Epithelial cell of prostate (primary cell): ENCODE results near the gene F5.

Source experiments
- DNase-seq: peaks from one replicate; pipeline ENCODE4 v3.0.0-alpha.2; 2011; ENCODE audit warnings: low read depth, low spot score
- H3K27ac ChIP-seq: fragments of 450-650 bp; 2 replicates; pipeline ENCODE4 v1.5.1; 2017; ENCODE audit warnings: mild to moderate bottlenecking

The F5 gene

DNA sequence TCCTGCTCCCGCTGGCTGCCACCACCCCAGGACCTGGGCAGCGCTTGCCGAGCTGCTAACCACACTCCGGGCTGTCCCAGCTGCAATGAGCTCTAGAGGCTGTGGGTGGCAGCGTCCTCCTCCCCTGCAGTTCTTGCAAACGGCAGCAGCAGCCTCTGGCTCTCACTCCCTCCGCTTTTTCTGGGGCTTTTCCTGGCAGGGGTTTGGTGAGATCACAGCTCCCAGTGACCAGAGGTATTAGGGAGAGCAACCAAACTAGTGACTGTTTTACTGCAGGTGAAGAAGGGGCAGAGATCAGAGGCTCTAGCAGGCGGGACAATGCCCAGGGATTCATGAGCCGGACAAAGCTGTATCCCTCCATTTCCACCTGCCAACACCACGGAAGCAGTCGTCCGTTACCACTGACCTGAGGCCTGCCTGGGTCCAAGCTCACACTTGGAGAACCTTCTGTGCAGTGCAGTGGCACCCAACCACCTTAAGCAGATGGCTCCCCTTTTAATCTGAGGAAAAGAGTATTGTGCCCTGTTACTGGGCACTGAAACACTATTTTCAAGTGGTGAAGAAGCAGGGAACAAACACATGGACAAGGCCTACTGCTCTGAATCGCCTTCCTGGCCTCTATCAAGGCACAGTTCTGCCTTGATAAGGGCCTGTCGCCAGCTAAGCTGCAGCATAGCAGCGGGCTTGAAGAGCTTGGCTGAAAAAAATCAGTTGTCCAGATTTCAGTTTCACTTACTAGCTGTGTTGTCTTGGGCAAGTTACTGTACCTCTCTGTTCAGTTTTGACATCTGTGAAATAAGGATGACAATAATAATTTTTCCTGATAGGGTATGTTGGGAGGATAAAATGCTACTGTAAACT lies at the start of gene F5:
F5 (minus strand) TSS at position 87 of the 861 bp plus-strand sequence. CDS start 95 bp downstream, outside the sequence.
- H3K27ac ChIP-seq = no peak within 1 kb of the TSS
- no peak for DNase-seq

GRCh38 chr1:169634877-169635276 lies 48.6 kb upstream of the F5 start:
- no peak overlapping the region for H3K27ac ChIP-seq
- DNase-seq = no peak

DNA sequence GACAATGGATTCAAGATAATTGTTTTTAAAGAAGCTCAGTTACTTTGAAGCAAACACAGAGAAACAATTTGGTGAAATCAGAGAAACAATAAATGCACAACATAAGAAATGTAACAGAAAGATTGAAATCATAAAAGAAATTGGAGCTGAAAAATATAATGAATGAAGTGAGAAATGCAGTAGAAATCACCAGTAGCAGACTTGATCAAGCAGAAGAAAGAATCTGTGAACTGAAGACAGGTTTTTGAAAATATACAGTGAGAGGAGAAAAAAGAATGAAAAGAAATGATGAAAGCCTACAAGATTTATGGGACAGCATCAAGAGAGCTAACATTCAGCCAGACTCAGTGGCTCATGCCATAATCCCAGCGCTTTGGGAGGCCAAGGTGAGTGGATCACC lies 47.9 kb upstream of the F5 start:
- H3K27ac ChIP-seq = no peak overlapping the region
- no peak for DNase-seq

DNA sequence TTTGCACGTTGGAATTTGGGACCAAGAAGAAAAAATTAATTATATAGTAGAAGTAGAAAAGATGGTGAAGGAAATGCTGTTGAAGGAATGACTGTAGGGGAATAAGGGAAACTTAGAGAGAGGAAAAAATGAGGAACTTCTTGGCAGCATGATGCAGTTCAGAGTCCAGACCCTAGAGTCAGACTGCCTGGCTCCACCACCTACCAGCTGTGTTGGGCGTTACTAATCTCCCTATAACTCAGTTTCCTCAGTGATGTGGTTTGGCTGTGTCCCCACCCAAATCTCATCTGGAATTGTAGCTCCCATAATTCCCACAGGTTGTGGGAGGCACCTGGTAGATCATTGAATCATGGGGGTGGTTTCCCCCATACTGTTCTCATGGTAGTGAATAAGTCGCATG lies 45.0 kb upstream of the F5 start:
- no peak for DNase-seq
- H3K27ac ChIP-seq = no peak overlapping the region

- DNase-seq = no peak
- no peak within 1 kb of the TSS for H3K27ac ChIP-seq
Measured at GRCh38 chr1:169630006-169630405, 43.7 kb upstream of the F5 start, which contains the start of gene SELP. Gene SELP, minus strand, starts transcription at chr1:169630124. Its CDS starts 50 bp downstream, at chr1:169630074.

GRCh38 chr1:169624912-169625311 lies 38.6 kb upstream of the F5 start:
- DNase-seq = no peak
- no peak overlapping the region for H3K27ac ChIP-seq

DNA sequence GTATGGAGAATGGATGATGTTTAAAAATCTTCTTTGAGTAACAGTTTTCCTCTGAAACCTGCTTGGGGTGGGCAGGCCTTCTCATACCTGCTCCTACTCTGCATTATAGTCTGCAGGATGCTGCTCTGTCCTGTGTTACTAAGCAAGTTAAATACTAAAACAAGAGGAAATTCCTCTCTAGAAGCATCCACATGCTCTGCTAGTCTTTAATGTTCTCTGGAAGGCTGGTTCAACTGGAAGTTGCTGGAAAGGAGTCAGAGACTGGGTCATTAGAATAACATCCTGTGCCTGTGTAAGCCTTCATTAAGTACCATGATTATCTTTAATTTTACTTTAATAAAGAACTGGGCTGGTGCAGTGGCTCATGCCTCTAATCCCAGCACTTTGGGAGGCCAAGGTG lies 37.8 kb upstream of the F5 start:
- DNase-seq = no peak
- H3K27ac ChIP-seq = no peak overlapping the region

GRCh38 chr1:169623132-169623926 lies 37.0 kb upstream of the F5 start:
- DNase-seq = no peak
- H3K27ac ChIP-seq = no peak overlapping the region

- no peak for DNase-seq
- no peak overlapping the region for H3K27ac ChIP-seq
Measured at GRCh38 chr1:169620565-169620964, 34.3 kb upstream of the F5 start.

- no peak overlapping the region for H3K27ac ChIP-seq
- DNase-seq = no peak
Measured at GRCh38 chr1:169618367-169618766, 32.1 kb upstream of the F5 start.

- no peak for DNase-seq
- no peak overlapping the region for H3K27ac ChIP-seq
Measured at GRCh38 chr1:169615803-169616202, 29.5 kb upstream of the F5 start.

- DNase-seq = no peak
- no peak overlapping the region for H3K27ac ChIP-seq
Measured at GRCh38 chr1:169610858-169611257, 24.6 kb upstream of the F5 start.

GRCh38 chr1:169610108-169610507 lies 23.8 kb upstream of the F5 start:
- no peak for DNase-seq
- no peak overlapping the region for H3K27ac ChIP-seq

GRCh38 chr1:169608226-169608625 lies 21.9 kb upstream of the F5 start:
- no peak for DNase-seq
- no peak overlapping the region for H3K27ac ChIP-seq

DNA sequence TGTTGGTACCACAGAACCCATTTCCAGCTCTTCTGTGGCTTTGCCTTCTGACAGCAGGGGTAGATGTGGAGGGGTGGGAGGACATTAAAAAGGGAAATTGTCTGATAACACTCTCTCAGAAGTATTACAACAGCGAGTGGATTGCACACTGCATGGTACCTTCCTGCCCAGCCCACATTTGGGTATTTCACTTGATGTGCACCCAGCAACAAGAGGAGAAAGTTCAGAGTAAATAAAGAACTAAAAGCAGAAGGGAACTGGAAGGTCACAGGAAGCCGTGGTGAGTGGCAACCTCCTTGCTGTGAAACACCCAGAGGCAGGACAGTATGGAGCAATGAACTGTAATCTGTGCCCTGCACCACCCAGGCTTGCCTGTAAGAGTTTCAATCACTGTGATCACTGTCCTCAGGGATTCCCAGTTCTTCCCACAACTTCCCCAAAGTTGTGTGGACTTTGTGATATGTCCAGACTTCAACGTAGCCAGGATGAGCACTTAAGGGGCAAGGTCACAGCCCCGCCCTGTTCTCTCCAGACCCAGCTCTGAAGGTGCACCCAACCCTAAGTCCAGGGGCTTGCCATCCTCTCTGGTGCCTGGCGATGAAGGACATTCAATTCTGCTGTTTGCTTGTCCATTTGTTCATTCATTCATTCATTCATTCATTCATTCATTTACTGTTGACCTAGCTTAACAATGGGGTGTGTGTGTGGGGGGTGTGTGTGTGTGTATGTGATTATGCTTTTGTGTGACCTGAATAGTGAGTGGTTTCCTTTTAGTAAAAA lies 18.7 kb upstream of the F5 start:
- DNase-seq = no peak
- no peak overlapping the region for H3K27ac ChIP-seq

GRCh38 chr1:169601096-169601881 lies 15.0 kb upstream of the F5 start:
- no peak for DNase-seq
- no peak overlapping the region for H3K27ac ChIP-seq

GRCh38 chr1:169595764-169596711 lies 9.8 kb upstream of the F5 start:
- no peak for DNase-seq

DNA sequence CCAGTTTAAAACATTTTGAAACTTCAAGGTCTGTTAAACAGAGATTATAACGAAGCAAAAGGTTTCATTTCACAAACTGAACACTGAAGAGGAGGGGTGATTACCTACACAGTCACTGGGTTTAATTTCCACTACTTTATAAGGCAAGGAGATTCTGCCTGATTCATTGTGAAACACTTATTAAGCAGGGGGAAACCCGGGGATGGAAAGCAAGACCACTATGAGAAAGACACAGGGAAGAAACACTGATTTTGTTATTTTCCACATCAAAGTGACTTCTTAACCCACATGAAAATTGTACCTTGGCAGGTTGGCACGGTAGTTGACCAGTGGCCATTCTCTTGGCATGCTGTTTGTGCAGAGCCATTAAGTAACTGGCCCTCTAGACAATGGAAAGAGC lies 8.1 kb upstream of the F5 start:
- DNase-seq = no peak
- no peak overlapping the region for H3K27ac ChIP-seq

More at GRCh38 chr1:169595764-169596711, 9.8 kb upstream of the F5 start:
- H3K27ac ChIP-seq = no peak overlapping the region

DNA sequence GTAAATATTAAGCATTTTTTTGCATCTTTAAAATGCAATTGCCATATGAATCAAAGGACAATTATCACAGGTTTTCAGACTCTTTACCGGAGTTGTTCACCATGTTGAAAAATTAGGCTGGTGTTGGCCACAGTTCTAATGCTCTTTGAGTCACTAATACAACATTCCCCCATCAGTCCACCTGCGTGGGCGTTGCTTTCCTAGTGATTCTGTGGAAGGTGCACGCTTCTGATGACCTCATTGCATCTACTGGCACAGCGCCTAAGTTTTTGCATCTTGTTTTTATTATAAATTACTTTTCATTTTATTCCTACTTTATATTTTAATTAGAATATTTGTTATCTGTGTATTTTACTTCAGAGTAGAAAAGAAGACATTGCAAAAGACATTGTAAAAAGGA lies 4.7 kb upstream of the F5 start:
- DNase-seq = no peak
- H3K27ac ChIP-seq = no peak overlapping the region
